Ishikawa (cell line): Measurements from ENCODE around the gene SLC30A4.

Experiments used
- CEBPB ChIP-seq: IDR thresholded peaks from 2 replicates; pipeline ENCODE4 v1.6.1; 2012
- CREB1 ChIP-seq: IDR thresholded peaks from 2 replicates; pipeline ENCODE4 v1.6.1; 2012; ENCODE audit warnings: low read depth
- EGR1 ChIP-seq: IDR thresholded peaks from 2 replicates; pipeline ENCODE4 v1.6.1; 2012
- EP300 ChIP-seq: IDR thresholded peaks from 2 replicates; pipeline ENCODE4 v1.6.1; 2012; ENCODE audit warnings: borderline replicate concordance
- FOXM1 ChIP-seq: IDR thresholded peaks from 2 replicates; pipeline ENCODE4 v1.6.1; 2012; ENCODE audit warnings: low read depth, borderline replicate concordance
- NFIC ChIP-seq: IDR thresholded peaks from 2 replicates; pipeline ENCODE4 v1.6.1; 2012
- RAD21 ChIP-seq: IDR thresholded peaks from 2 replicates; pipeline ENCODE4 v1.6.1; 2012; ENCODE audit warnings: low read depth
- TAF1 ChIP-seq: IDR thresholded peaks from 2 replicates; pipeline ENCODE4 v1.6.1; 2012; ENCODE audit warnings: low read depth, mild to moderate bottlenecking
- TCF12 ChIP-seq: IDR thresholded peaks from 2 replicates; pipeline ENCODE4 v1.6.1; 2012; ENCODE audit warnings: low read depth
- TEAD4 ChIP-seq: IDR thresholded peaks from 2 replicates; pipeline ENCODE4 v1.6.1; 2012
- YY1 ChIP-seq: IDR thresholded peaks from 2 replicates; pipeline ENCODE4 v1.6.1; 2012; ENCODE audit warnings: low read depth
- ZBTB7A ChIP-seq: IDR thresholded peaks from 2 replicates; pipeline ENCODE4 v1.6.1; 2012; ENCODE audit warnings: low read depth
- TF ChIP-seq, protein P1 (sequence below): IDR thresholded peaks from 2 replicates; pipeline ENCODE4 v1.6.1; 2012
- TF ChIP-seq, protein P2 (sequence below): IDR thresholded peaks from 2 replicates; pipeline ENCODE4 v1.6.1; 2012; ENCODE audit warnings: low read depth, mild to moderate bottlenecking
- TF ChIP-seq, protein P3 (sequence below): IDR thresholded peaks from 2 replicates; pipeline ENCODE4 v1.6.1; 2012

SLC30A4 gene

DNA sequence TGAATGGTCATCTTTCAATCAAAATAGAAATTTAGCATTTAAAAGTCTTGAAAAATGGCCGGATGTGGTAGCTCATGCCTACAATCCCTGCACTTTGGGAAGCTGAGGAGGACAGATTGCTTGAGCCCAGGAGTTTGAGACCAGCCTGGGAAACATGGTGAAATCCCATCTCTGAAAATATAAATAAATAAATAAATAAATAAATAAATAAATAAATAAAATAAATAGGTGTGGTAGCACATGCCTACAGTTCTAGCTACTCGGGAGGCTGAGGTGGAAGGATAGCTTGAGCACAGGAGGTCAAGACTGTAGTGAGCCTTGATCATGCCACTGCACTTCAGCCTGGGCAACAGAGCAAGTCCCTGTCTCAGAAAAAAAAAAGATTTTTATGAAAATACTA lies 25.9 kb downstream of the SLC30A4 start:
- TF ChIP-seq, protein P1, sequence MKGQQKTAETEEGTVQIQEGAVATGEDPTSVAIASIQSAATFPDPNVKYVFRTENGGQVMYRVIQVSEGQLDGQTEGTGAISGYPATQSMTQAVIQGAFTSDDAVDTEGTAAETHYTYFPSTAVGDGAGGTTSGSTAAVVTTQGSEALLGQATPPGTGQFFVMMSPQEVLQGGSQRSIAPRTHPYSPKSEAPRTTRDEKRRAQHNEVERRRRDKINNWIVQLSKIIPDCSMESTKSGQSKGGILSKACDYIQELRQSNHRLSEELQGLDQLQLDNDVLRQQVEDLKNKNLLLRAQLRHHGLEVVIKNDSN = no peak
- TF ChIP-seq, protein P2, sequence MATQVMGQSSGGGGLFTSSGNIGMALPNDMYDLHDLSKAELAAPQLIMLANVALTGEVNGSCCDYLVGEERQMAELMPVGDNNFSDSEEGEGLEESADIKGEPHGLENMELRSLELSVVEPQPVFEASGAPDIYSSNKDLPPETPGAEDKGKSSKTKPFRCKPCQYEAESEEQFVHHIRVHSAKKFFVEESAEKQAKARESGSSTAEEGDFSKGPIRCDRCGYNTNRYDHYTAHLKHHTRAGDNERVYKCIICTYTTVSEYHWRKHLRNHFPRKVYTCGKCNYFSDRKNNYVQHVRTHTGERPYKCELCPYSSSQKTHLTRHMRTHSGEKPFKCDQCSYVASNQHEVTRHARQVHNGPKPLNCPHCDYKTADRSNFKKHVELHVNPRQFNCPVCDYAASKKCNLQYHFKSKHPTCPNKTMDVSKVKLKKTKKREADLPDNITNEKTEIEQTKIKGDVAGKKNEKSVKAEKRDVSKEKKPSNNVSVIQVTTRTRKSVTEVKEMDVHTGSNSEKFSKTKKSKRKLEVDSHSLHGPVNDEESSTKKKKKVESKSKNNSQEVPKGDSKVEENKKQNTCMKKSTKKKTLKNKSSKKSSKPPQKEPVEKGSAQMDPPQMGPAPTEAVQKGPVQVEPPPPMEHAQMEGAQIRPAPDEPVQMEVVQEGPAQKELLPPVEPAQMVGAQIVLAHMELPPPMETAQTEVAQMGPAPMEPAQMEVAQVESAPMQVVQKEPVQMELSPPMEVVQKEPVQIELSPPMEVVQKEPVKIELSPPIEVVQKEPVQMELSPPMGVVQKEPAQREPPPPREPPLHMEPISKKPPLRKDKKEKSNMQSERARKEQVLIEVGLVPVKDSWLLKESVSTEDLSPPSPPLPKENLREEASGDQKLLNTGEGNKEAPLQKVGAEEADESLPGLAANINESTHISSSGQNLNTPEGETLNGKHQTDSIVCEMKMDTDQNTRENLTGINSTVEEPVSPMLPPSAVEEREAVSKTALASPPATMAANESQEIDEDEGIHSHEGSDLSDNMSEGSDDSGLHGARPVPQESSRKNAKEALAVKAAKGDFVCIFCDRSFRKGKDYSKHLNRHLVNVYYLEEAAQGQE = no peak
- TF ChIP-seq RAD21 = no peak
- TF ChIP-seq TAF1 = no peak
- TF ChIP-seq YY1 = no peak
- TF ChIP-seq, protein P3, sequence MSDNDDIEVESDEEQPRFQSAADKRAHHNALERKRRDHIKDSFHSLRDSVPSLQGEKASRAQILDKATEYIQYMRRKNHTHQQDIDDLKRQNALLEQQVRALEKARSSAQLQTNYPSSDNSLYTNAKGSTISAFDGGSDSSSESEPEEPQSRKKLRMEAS = no peak
- no peak for TF ChIP-seq ZBTB7A
- TF ChIP-seq CEBPB = no peak
- TF ChIP-seq FOXM1 = no peak
- TF ChIP-seq CREB1 = no peak
- TF ChIP-seq TEAD4 = no peak
- TF ChIP-seq NFIC = no peak
- TF ChIP-seq EGR1 = no peak
- TF ChIP-seq EP300 = no peak
- no peak for TF ChIP-seq TCF12

DNA sequence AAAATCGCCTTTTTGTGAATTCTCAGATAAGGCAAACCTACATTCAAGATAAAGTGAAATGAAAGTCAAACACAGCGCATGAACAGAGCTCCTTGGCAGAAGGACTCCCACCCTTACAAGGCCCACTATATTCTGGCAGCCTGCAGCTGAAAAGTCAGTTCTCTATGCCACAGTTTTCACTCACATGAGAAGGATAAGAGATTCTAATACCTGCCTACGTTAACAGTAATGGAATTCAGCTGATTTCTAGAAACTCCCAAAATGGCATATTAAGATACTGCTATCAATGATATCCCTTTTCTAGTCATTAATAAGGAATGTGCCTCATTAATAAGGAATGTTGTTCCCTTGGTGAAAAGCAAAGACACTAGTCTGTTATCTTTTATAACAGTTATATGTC lies 27.0 kb downstream of the SLC30A4 start:
- no peak for TF ChIP-seq TEAD4
- TF ChIP-seq FOXM1 = no peak
- TF ChIP-seq, protein P2 = no peak
- no peak for TF ChIP-seq TAF1
- TF ChIP-seq NFIC = no peak
- TF ChIP-seq EGR1 = no peak
- TF ChIP-seq ZBTB7A = no peak
- TF ChIP-seq RAD21 = no peak
- TF ChIP-seq, protein P3 = no peak
- no peak for TF ChIP-seq CEBPB
- no peak for TF ChIP-seq YY1
- no peak for TF ChIP-seq CREB1
- TF ChIP-seq, protein P1 = no peak
- TF ChIP-seq TCF12 = no peak
- TF ChIP-seq EP300 = no peak

DNA sequence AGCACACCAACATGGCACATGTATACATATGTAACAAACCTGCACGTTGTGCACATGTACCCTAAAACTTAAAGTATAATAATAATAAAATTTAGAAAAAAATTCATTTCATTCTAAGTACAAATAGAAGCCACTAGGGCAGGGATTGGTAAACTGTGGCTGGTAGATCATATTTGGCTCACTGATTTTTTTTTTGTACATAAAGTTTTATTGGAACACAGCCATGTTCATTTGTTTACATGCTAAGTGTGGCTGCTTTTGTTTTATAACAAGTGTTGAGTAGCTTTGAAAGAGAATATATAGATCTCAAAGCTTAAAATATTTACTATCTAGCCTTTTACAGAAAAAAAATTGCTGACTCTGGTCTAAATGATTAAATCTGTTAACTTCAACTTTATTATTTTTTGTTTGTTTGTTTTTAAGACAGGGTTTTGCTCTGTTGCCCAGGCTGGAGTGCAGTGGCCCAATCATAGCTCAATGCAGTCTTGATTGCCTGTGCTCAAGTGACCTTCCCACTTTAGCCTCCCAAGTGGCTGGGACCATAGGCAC lies 32.8 kb downstream of the SLC30A4 start:
- TF ChIP-seq, protein P3 = no peak
- TF ChIP-seq, protein P1 = no peak
- TF ChIP-seq EGR1 = no peak
- TF ChIP-seq ZBTB7A = no peak
- TF ChIP-seq EP300 = no peak
- no peak for TF ChIP-seq CEBPB
- no peak for TF ChIP-seq CREB1
- TF ChIP-seq NFIC = no peak
- no peak for TF ChIP-seq TEAD4
- TF ChIP-seq TAF1 = no peak

DNA sequence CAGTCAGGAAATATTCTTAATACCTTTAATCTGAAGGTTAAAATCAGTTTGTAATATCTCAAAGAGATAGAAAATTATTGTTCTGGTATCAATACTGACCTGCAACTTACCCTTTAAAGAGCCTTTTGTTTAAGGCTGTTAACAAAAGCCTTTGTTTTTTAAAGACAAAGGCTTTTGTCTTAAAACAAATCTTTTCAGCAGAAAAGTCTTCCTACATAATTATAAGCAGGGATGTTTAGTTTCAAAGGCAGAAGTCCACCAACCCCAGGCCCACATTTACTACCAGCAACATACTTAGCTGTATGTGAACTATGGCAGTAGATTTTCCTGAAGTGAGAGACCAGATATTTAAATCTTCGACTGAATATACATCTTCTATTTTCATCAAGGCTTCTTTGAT lies 36.2 kb downstream of the SLC30A4 start:
- TF ChIP-seq ZBTB7A = no peak
- TF ChIP-seq NFIC = no peak
- TF ChIP-seq, protein P2 = no peak
- no peak for TF ChIP-seq TAF1
- TF ChIP-seq EGR1 = no peak
- TF ChIP-seq TCF12 = no peak
- no peak for TF ChIP-seq CEBPB
- TF ChIP-seq, protein P3 = no peak
- no peak for TF ChIP-seq EP300
- TF ChIP-seq, protein P1 = no peak
- no peak for TF ChIP-seq CREB1
- TF ChIP-seq FOXM1 = no peak
- TF ChIP-seq TEAD4 = no peak
- TF ChIP-seq RAD21 = no peak
- TF ChIP-seq YY1 = no peak
